GM12878 (cell line): ENCODE measurements around the gene ARHGEF38. TPM values are rescaled to one million over a fixed set of nuclear protein-coding genes. Genes with fewer than 3 reads are reported as not detected.

Experiments
- KAT2A ChIP-seq: conservative IDR thresholded peaks from 2 replicates; pipeline ENCODE4 v1.6.1; 2011; ENCODE audit warnings: low read depth, low read length; ENCODE audit not compliant: control insufficient read depth
- NFIC ChIP-seq: IDR thresholded peaks from 2 replicates; pipeline ENCODE4 v1.6.1; 2012; ENCODE audit warnings: low read depth, mild to moderate bottlenecking, inconsistent platforms, low read length, moderate library complexity
- PAX5 ChIP-seq: IDR thresholded peaks from 2 replicates; pipeline ENCODE4 v1.6.1; 2011; ENCODE audit warnings: low read depth, low read length, borderline replicate concordance
- RUNX3 ChIP-seq: IDR thresholded peaks from 2 replicates; pipeline ENCODE4 v1.6.1; 2012; ENCODE audit warnings: low read length, inconsistent platforms
- SIN3A ChIP-seq: IDR thresholded peaks from 2 replicates; pipeline ENCODE4 v1.6.1; 2012; ENCODE audit warnings: low read depth, low read length, improper control_type of control experiment
- SPI1 ChIP-seq: IDR thresholded peaks from 2 replicates; pipeline ENCODE4 v1.6.1; 2011; ENCODE audit warnings: low read depth, mild to moderate bottlenecking, low read length, moderate library complexity, borderline replicate concordance; ENCODE audit not compliant: insufficient read depth
- polyA plus RNA-seq, 11 experiments: library from polyadenylated mRNA; depleted of rRNA in 4 of 11; unstranded in 6 of 11; stranded (reverse) in 5 of 11; fragments of >200 nt; fragmentation: Nextera tagmentation in 4 of 11; fragmentation: Illumina TruSeq in 1 of 11; extraction: Ambion mirVana in 4 of 11; extraction: Trizol in 1 of 11; gene quantifications; 1 replicate in 1 of 11; 2 replicates in 10 of 11; pipeline versions ENCODE4 v1.2.1 to v1.2.3, GENCODE V29; 2011 to 2016; ENCODE audit warnings: inconsistent platforms in 2 of 11, missing spikeins in 2 of 11, low read depth in 1 of 11
- total RNA-seq, 4 experiments: library from RNA; depleted of rRNA in 3 of 4; stranded (reverse); fragments of >200 nt in 3 of 4; fragmentation: Illumina TruSeq in 1 of 4; extraction: Trizol in 1 of 4; gene quantifications; 2 replicates each; pipeline versions ENCODE4 v1.2.1 to v1.2.3, GENCODE V29; 2013 to 2021
- TF ChIP-seq, protein P1 (sequence below): IDR thresholded peaks from 2 replicates; pipeline ENCODE4 v1.6.1; 2012; ENCODE audit warnings: low read length, inconsistent platforms
- TF ChIP-seq, protein P2 (sequence below): IDR thresholded peaks from 2 replicates; pipeline ENCODE4 v1.6.1; 2011; ENCODE audit warnings: low read depth, low read length, improper control_type of control experiment, borderline replicate concordance
- TF ChIP-seq, protein P3 (sequence below): fragments of 450-650 bp; IDR thresholded peaks from 2 replicates; pipeline ENCODE4 v1.6.1; 2017; ENCODE audit warnings: mild to moderate bottlenecking, low read depth, inconsistent platforms; ENCODE audit not compliant: poor library complexity, severe bottlenecking

The ARHGEF38 gene
- total and polyA plus RNA-seq, 10 of the 15 experiments (the other 5 are each of a cell fraction or from before 2014, with no cell fraction given) = 0.01 to 1.1 (median 0.09) TPM; not detected in 2

DNA sequence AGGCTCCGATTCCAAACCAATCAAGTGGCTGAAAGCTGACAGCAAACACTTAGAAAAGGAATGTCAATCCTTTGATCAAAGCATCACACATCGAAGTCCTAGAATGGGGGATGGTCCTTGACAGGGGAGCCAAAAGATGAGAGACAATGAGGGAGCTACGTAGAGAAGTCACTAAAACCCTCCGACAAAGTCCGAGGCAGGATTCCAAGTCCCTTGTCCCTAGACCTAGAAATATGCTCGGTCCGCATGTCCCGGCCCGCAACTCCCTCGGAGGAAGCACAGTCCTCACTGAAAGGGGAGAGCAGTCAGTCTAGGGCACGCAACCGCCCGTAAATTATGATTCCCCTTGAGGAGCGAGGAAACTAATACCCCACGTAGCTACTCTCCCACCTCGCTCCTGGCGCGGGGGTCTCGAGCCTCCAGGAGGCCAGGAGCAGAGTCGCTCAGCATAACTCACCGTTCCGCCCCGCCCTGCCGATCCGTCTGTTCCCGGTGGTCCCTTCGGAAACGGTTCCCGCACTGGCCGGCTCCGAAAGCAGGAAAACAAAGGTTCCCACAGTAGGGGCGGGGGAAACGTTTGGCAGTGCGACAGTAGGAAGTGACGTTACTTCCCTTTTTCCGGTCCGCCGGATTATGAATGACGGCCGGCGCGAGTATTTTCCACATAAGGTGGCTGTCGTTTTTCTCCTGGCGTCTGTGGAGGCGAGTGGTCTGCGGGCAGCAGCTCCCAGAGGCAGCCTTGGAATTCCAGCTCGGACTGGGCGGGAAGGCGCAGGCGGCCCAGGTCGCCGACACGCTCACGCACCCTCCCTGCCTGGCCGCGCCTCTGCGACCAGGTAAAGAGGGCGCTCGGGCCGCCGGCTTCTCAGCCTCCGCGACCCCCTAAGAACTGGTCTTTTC is 156.0 kb downstream of the ARHGEF38 start, which contains the start of the genes GSTCD and INTS12 (continued):
- TF ChIP-seq RUNX3 (peak; percentile 88), SIN3A (peak; percentile 98), KAT2A (no peak), PAX5 (peak; percentile 77), SPI1 (peak; percentile 10; the same call in 1 of the 2 replicates), NFIC (peak; percentile 51; the same call in 1 of the 2 replicates)
- TF ChIP-seq, protein P1, sequence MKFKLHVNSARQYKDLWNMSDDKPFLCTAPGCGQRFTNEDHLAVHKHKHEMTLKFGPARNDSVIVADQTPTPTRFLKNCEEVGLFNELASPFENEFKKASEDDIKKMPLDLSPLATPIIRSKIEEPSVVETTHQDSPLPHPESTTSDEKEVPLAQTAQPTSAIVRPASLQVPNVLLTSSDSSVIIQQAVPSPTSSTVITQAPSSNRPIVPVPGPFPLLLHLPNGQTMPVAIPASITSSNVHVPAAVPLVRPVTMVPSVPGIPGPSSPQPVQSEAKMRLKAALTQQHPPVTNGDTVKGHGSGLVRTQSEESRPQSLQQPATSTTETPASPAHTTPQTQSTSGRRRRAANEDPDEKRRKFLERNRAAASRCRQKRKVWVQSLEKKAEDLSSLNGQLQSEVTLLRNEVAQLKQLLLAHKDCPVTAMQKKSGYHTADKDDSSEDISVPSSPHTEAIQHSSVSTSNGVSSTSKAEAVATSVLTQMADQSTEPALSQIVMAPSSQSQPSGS = peak; percentile 80; the same call in 1 of the 2 replicates
- TF ChIP-seq, protein P2, sequence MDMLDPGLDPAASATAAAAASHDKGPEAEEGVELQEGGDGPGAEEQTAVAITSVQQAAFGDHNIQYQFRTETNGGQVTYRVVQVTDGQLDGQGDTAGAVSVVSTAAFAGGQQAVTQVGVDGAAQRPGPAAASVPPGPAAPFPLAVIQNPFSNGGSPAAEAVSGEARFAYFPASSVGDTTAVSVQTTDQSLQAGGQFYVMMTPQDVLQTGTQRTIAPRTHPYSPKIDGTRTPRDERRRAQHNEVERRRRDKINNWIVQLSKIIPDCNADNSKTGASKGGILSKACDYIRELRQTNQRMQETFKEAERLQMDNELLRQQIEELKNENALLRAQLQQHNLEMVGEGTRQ = no peak
- TF ChIP-seq, protein P3, sequence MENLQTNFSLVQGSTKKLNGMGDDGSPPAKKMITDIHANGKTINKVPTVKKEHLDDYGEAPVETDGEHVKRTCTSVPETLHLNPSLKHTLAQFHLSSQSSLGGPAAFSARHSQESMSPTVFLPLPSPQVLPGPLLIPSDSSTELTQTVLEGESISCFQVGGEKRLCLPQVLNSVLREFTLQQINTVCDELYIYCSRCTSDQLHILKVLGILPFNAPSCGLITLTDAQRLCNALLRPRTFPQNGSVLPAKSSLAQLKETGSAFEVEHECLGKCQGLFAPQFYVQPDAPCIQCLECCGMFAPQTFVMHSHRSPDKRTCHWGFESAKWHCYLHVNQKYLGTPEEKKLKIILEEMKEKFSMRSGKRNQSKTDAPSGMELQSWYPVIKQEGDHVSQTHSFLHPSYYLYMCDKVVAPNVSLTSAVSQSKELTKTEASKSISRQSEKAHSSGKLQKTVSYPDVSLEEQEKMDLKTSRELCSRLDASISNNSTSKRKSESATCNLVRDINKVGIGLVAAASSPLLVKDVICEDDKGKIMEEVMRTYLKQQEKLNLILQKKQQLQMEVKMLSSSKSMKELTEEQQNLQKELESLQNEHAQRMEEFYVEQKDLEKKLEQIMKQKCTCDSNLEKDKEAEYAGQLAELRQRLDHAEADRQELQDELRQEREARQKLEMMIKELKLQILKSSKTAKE = peak; percentile 69
